ENCODE results near the gene MEX3D.
"Not testable (repeated sequence)": the region's sequence is repeated elsewhere in the genome, so short reads cannot be mapped to it uniquely, and the experiment has no call there.

The MEX3D gene

GRCh38 chr19:1570836-1571235 is 2.7 kb upstream of the MEX3D start:
- no peak for DNase-seq

GRCh38 chr19:1569997-1570396 is 1.9 kb upstream of the MEX3D start:
- DNase-seq, result no peak

DNA sequence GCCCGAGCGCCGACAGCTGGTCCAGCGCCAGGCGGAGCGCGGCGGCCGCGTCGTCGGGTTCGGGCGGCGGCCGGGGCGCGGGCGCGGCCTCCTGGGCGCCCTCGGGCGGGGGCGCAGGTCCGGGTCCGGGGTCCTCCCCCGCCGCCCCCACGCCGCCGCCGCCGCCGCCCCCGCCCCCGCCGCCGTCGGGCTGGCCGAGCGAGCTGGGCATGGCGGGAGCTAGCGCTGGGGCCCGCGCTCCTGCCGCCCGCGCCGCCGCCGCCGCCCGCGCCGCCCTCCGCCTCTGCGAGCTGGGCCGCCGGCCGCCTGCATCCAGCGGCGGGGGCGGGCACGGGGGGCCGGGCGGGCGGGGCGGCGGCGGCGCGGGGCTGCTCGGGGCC is 287 bp downstream of the MEX3D start:
- no peak for DNase-seq

GRCh38 chr19:1567116-1567847 is 843 bp downstream of the MEX3D start:
- DNase-seq, result no peak

DNA sequence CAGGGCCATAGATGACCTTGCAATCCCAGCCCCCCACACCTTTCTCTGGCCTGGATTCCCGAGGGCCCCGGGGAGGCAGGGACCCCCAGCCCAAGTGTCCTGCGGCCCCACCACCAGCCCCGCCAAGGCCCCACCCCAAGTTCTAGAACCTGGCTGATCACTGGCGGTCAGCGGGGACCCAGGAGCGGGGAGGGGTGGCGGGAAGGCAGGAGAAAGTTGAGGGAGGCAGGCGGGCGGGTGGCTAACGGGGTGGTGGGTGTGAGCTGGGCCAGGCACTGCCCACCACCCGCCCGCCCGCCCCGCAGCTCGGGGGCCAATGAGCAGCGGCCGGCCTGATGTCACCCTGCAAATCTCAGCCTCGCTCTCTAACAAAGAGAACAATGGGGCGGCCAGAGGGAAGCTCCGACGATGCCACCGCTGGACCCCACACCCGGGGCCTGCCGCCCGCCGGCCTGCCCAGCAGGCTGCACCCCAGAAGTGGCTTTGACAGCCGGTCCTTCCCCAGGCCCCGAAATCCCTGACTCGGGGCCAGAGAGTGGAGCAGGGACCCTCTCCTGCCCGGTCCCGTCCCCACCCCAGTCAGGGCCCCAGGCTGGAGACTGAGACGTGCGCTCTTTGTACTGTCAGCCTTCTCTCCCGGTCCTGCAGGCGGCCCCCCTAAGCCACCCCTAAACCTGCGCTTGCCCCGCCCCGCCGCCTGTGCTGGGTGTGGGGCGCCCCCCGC is 1.6 kb downstream of the MEX3D start:
- peak; percentile 85 for DNase-seq

DNA sequence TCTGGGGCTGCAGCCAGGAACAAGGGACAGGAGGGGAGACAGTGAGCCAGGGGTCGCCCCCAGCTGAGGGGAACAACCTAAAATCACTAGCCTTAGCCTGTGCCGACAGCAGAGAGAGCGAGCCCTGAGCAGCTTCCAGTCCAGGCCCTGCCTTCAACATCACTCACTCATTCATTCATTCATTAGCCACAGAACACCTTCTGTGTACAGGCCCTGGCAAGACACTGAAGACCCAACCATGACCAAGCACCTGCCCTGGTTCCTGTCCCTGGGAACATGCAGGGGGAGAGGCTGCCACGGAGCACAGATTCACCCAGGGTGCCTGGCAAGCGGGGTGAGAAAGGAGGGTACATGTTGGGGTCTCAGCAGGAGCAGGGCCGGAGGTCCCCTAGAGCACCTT is 4.9 kb downstream of the MEX3D start:
- DNase-seq, result no peak

DNA sequence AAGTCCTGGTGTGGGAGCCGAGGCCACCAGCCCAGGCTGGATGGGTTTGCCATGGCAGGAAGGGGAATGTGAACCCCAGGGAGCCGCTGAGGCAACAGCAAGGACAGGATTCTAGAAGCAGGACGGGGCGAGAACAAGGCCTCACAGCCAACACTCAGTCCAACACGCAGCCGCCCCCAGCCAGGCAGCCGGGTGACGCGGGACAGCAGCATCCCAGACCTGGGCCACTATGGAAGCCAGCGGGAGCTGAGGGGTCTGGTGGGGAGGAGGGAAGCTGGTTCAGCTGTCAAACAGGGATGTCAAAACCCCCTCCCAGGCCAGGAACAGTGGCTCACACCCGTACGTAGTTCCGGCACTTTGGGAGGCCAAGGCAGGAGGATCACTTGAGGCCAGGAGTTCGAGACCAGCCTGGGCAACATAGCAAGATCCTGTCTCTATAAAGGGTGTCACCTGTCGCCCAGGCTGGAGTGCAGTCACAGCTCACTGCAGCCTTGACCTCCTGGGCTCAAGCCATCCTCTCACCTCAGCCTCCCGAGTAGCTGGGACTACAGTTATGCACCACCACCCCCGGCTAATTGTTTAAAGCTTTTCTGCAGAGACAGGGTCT is 6.8 kb downstream of the MEX3D start:
- DNase-seq, result no peak

GRCh38 chr19:1560286-1560882 is 7.7 kb downstream of the MEX3D start:
- no peak for DNase-seq

GRCh38 chr19:1558552-1558951 is 9.6 kb downstream of the MEX3D start:
- DNase-seq, result no peak

DNA sequence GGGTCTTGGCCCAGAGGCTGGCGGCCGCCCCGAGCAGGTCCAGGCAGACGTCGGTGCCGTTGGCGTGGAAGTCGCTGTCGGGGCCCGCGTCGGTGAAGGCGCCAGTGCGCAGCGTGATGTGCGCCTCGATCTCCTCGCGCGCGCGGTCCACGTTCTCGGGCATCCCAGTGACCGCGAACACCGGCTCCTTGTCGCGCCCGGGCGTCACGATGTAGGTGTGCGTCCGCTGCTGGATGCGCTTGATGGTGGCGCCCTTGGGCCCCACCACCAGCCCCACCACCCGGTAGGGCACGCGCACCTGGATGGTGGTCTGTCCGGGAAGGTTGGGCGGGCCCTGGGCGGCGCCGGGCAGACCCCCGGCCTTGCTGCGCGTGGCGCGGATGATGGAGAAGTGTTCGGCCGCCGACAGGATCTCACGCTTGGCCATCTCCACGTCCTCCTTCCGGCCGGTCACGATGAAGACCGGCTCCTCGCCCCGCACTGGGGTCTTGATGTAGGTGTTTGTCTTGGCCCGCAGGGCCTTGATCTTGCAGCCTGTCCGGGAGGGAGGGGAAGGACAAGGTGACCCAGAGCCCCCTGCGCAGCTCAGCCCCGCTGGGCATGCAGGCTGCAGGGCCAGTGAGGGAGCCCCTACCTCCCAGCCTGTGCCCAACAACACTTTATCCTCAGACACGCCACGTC is 11.6 kb downstream of the MEX3D start:
- no peak for DNase-seq

- DNase-seq, result no peak
These were observed 12.4 kb downstream of the MEX3D start for GRCh38 chr19:1555487-1556389.

- no peak for DNase-seq
These were observed 13.2 kb downstream of the MEX3D start for GRCh38 chr19:1554968-1555367.

- DNase-seq, result no peak
These were observed 14.7 kb downstream of the MEX3D start for GRCh38 chr19:1553415-1553814.

GRCh38 chr19:1551068-1552040 is 16.8 kb downstream of the MEX3D start:
- no peak for DNase-seq

- no peak for DNase-seq
These were observed 18.7 kb downstream of the MEX3D start for GRCh38 chr19:1549332-1549945.

DNA sequence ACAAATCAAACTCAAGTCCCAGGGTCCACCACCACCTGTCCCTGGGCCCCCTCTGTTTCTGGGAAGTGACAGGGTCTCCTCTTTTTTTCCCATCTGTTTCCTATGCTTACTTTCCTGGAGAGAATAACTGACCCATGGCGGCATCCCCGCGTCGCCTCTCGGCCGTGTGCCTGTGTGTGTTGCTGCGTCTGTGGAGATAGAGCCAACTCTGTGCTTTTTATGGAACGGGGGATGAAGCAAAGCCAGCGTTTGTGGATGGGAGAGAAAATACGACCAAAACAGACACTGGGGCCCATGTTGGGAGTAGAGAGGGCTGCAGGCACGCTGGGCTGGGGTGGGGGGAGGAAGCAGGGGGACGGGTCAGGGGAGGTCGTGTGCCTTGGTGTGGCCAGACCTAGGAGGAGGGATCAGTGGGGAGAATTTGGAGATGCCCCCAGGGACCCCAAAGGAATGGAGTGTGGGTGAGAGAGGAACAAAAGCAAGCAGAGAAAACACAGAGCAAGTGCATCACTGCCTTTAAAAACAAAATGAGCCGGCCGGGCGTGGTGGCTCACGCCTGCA is 27.7 kb downstream of the MEX3D start:
- no peak for DNase-seq

DNA sequence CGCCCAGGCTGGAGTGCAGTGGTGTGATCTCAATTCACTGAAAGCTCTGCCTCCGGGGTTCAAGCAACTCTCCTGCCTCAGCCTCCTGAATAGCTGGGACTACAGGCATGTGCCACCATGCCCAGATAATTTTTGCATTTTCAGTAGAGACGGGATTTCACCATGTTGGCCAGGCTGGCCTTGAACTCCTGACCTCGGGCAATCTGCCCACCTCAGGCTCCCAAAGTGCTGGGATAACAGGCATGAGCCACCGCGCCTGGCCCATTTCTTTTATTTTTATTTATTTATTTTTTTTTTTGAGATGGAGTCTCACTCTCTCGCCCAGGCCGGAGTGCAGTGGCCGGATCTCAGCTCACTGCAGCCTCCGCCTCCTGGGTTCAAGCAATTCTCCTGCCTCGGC is 28.4 kb downstream of the MEX3D start:
- DNase-seq, result not testable (repeated sequence)

GRCh38 chr19:1538978-1539377 is 29.1 kb downstream of the MEX3D start:
- no peak for DNase-seq

- DNase-seq, result not testable (repeated sequence)
These were observed 32.4 kb downstream of the MEX3D start for GRCh38 chr19:1535699-1536098.

DNA sequence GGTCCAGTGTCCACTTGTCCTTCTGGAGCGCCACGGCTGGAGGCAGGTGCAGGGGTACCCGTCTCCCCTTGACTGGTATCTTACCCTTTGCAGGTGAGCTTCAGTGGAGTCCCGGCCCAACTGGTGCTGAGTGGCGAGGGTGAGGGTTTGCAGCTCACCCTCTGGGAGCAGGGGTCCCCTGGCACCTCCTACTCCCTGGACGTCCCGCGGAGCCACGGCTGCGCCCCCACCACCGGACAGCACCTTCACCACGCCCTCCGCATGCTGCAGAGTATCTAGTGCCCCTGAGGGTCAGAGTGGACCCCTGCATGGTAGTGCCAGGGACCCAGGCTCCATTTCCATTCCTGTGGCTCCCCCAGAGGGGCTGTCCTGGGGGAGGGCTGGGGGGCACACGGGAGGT is 33.2 kb downstream of the MEX3D start:
- no peak for DNase-seq

All from fibroblast of skin of right quadriceps (primary cell).